HG02943 (cell line): ENCODE results near the gene FGFR1OP2.

Source experiments
- ATAC-seq: cut with Tn5 transposase; IDR thresholded peaks from one replicate; pipeline ENCODE4 v1.9.1; 2021; ENCODE audit warnings: mild to moderate bottlenecking, low read depth, moderate library complexity; ENCODE audit not compliant: unreplicated experiment

The FGFR1OP2 gene

DNA sequence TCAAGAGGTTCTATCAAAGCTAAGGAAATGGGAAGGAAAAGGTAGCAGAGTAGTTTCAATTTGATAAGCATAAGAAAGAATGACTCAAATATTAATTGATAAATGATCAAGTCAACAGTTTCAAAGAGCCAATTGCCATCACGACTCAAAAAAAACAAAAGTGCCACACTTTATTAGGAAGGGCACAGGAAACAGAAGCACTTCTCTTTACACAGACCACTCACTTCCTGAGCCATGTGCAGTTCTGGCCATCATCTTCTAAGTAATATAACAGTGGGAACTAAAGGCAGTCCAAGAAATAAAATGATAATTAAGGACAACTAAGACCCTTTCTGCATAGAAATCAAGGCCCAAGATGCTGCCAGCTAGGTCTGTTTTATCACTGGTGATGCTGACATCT is 62.7 kb downstream of the FGFR1OP2 start:
- ATAC-seq = no peak

DNA sequence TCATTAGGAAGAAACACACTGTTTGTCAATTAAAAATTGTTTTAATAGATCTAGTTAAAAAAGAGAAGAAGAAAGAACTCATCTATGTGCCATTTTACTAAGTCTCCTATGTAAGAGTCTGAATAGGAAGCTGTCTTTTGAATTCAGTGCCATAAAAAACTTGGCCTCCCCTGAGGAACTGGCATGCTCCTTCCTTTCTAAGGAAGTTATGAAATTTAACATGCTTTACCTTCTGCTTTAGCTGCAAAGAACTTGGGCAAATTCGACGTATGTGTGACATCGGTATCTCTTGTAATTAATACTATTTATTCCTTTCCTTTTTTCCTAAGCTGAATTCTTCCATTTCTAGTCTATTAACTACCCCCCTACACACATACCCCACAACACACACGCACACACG is 63.4 kb downstream of the FGFR1OP2 start:
- ATAC-seq = no peak

DNA sequence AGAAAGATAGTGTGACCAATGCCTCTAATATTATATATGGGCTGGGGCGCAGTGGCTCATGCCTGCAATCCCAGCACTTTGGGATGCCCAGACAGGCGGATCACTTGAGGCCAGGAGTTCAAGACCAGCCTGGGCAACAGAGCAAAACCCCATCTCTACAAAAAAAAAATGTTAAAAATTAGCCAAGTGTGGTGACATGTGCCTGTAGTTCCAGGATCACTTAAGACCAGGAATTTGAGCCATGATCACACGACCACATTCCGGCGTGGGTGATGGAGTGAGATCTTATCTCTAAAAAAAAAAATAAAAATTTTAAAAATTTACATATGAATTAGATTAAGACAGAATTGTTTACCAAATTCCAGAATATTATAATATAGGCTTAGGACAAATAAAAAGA is 63.9 kb downstream of the FGFR1OP2 start:
- no peak for ATAC-seq

DNA sequence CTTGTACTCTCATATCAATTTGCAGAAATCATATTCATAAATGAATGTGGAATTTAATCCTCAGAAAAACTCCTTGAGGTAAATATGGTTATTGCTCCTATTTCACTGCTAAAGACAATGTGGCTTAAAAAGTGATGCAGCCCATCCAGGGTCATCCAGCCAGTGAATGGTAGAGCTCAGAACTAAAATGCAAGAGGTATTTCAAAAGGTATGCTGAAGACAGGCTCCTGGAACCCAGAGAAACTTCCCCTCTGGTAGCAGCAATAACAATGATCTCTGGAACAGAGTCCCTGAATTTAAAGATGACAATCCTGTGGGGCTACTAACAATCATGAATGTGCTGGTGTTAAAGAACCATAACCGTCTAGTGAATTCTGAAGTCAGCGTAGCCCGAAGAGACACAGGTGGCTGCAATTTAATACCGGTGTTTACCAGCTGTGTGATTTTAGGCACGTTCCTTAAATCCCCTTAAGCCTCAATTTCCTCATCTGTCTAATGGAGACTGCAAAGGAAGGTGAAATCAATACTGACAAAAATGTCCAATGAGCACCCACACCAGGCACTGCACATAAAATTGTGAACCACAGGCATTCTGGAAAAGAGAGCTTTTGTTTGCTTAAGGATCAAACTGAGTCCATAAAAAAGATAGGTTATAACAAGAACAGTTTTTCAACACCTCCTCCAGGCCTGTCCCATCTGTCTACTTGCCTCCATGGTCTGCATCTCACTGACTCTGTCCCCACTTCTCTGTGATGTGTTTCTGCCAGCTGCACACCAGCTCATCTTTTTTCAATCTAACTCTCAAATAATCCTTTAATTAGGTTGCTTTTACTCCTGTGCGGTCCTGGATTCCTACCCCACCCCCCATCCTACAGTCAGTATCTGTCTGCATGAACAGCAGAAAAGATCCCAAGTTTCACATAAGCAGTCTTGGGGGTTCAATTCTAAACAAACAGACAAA is 65.4 kb downstream of the FGFR1OP2 start:
- ATAC-seq = no peak

DNA sequence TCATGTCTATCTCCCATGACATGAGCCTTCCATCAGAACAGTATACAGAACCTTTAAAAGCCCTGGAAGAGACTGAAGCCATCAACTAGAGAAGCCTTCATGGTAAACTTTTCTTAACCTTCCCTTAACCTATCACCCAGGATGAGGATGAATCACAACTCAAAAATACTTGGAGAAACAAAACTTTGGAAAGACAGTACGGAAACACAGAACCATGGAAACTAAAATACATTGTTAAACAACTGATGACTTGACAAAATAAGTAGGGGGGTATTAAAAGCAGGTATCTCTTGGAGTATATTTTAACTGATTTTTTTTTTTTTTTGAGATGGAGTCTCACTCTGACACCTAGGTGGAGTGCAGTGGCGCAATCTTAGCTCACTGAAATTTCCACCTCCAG is 67.2 kb downstream of the FGFR1OP2 start:
- no peak for ATAC-seq

DNA sequence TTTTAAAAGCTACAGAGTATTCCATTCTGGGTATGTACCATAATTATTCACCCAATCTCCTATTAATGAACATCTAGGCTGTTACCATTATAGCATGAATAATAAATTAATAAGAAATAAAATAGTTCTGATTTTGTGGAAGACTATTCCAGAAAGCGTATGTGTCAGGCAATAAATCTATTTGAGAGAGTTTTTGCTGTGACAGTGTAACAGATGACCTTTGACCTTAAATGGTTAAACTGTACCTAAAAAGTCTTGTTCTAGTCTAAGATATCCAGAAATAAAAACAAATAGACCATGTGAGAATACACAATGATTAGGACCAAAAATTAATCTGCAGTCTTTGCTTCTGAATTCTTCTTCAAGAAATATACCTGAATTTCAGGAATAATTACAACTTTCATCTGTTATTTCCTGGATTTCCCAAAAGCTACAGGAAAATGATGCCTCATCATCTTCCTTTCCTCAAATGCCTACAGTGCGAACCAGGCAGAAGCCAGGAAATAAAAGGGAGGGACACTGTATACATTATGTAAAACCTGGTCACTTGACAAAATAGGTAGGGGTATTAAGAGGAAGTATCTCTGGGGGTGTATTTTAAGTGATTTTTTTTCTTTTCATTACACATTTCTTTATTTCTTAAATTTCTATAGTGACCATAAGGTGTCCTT is 68.7 kb downstream of the FGFR1OP2 start:
- ATAC-seq = no peak

DNA sequence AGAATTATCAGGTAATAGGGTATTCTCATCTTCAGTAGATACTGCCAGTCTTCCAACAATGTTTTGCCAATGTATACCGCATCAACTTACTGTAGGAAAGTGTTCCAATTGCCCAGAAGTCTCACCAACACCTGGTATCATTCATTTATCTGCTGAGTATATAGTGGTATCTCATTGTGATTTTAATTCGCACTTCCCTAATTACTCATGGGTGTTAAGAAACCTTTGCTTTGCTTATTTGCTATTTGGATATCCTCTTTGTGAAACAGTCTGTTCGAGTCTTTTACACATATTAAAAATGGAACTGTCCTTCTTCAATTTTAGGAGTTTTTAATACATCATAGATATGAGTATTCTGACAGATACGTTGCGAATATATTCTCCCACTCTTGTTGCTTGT is 69.8 kb downstream of the FGFR1OP2 start:
- ATAC-seq = no peak

DNA sequence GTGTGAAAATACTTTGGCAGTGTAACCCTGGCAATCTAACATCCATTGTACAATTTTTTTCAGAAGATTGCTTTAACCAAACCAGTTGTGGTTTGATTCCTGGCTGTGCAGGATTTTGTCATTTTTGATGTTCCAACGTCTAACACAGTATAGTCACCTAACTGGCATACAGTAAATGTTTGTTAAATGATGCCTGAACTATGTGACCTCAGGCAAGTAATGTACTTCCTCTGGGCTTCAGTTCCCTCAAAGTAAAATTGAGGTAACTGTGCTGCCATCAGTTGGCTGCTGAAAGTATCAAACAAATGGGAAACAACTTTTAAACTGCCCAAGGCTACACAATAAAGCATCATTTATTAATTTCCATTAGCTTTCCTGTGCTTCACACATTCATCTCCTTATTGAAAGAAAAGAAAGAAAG is 71.6 kb downstream of the FGFR1OP2 start:
- no peak for ATAC-seq

DNA sequence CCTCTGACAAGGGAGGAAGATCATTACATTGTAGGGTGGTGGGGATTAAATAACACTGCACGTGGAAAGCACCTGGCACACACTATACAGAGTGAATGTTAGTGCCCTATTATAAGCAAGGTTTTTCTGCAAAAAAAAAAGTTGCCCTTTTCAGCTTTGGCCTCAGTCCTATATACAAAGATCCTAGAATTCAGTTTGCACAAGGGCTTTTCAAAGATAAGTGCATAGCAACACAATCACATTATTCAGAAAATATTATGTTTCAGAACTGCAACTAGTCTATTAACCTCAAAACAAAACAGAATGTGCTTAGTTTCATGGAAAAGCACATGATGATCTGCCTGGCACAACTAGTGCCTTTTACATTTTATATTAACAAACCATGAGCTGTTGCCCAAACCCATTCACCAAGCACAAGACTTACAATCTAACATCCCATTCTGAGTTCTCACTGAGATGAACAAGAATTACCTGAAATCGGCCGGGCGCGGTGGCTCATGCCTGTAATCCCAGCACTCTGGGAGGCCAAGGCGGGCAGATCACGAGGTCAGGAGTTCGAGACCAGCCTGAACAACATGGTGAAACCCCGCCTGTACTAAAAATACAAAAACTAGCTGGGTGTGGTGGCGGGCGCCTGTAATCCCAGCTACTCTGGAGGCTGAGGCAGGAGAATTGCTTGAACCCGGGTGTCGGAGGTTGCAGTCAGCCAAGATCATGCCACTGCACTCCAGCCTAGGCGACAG is 74.1 kb downstream of the FGFR1OP2 start:
- ATAC-seq = no peak

DNA sequence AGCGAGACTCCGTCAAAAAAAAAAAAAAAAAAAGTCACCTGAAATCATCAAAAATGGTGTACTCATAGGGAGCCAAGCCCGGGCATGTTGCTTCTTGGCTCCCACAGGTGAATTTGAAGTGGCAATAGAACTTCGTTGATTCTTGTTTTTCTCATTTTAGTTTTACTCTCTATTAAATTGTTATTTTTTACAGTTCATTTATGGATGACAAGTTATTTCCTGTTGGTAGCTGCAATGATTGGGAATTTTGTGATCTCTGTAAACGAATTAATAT is 74.6 kb downstream of the FGFR1OP2 start:
- ATAC-seq = no peak

DNA sequence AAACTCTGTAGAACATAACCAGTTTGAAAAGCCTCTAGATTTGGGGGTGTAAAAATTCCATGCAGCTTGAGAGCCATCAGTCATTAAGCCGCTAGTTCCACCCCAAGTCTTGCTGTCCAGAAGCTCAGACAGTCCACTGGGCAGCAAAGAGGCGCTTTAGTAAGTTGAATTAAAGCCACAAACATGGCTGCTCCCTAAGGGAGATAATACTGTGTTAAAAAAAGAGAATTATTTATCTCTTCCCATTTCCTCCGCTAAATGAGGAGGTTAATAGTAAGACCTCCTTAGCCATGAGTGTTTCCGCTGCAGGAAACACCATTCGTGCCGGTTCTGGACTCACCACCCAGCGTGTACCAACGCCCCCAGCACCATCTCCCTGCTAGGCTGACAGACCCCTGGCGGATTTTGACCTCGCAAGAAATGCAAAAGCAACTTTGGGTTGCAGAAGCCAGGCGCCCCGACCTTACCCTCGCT is 75.4 kb downstream of the FGFR1OP2 start:
- ATAC-seq = peak; percentile 22

DNA sequence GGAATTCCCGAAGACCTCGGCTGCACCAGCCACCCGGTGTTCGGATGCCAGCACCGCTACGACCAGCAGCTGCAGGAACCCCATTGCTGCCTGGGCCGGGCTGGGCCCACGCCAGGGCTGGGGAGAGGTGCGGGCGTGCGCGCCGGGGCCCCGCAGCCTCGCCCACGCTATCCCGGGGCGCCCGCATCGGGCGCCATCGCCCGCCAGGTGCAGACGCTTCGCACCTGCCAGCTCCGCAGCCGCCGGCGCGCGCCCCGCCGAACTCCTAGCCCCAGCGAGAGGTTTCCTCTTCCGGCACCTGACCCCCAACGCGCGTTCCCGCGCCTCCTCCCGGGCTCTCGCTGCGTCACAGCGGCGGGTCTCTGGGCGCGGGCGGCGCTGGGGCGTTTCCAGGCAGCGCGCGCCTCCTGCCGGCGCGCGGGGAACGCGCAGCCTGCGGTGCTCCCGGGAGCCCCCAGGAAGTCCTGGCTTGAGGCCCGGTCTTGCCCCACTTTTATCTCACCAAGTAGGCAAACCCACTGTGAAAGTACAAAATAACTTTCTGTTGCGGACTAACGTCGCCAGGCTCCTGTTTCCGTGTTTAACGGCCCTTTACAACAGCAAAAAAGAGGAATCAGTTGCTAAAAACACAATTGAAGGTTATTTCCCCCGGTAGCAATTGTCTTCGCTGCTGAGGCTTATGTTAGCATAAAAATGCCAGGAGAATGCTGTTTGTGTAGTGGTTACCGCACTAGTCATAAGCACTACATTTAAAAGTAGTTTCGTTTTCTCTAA is 76.0 kb downstream of the FGFR1OP2 start, which contains the start of gene TM7SF3:
TM7SF3 (minus strand) TSS at position 300 of the 774 bp plus-strand sequence; CDS start at position 84, 216 bp downstream.
- peak; percentile 73 for ATAC-seq

DNA sequence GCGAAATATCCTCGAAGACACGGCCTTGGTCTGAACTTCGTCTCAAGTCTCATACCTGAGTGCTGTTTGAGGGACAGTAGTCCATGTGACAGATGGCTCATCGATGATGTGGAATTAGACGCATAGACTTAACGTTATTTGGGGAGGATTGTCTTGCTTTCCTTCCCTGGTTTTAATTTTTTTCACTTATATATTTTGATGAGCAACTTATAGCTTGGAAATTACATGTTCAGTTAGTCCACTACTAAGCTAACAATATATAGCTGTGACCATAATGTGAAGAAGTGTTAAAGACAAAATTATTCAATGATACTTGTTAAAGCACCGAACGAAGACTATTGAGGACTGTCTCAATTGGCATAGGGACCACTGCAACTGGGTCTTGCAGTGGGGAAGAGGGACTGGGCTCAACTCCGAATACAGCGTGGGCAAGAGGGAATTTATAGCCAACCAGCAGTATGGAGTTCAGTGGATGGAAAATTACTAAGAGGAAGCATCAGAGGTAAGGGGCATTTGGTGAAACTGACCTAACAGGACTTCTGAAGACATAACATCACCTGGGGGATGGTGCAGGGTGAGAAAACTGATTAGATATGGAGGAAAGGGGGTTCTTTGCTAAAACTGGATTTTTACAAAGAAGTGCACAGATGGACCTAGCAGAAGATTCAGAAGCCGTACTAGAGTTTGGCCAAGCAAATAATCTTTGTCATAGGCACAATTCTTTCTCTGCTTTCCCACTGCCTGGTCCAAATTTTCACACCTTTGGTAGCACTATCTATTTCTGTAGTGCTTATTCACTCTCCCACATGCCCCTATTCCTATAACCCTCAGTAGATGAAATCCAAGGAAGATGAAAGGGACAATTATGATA is 76.8 kb downstream of the FGFR1OP2 start:
- no peak for ATAC-seq

DNA sequence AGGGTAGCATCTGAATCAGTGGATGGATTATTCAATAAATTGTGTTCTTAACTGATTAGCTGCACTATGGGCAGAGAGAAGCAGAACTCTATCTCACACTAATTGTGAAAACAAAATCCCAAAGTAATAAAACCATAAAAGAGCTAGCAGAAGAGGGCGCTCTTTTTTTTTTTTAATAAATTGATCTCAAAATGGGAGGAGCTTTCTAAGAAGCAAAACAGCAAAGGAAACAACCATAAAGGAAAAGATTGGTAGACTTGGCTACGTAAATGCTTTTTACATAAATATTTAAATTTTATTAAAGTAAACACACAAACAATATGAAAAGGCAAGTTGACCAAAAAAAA is 77.4 kb downstream of the FGFR1OP2 start:
- no peak for ATAC-seq
